Activated CD4-positive, alpha-beta T cell treated with anti-CD3 and anti-CD28 coated beads for 4 hours (primary cell): ENCODE results near the gene TBC1D7.

Source experiments
- DNase-seq, 2 donors: peaks; one replicate each; pipeline ENCODE4 v3.0.0-alpha.2; 2020

TBC1D7 gene

DNA sequence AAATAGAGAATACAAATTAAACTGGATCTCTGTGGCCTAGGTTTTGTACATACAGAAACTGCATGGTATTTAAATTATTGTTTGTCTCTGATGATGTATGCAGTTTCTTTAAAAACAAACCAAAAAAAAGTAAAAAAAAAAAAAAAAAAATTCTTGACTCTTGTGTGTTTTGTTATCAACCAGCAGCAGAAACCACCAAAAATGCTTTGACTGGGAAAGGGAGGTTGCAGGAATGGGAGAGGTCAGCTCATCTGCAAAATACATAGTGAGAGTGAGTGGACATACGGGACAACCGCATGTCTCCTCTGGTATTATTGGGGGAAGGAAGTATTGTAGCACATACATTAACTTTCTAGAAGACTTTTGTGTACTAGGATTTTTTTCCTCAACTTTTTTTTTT, 38.0 kb downstream of the TBC1D7 start:
- no peak for DNase-seq

DNA sequence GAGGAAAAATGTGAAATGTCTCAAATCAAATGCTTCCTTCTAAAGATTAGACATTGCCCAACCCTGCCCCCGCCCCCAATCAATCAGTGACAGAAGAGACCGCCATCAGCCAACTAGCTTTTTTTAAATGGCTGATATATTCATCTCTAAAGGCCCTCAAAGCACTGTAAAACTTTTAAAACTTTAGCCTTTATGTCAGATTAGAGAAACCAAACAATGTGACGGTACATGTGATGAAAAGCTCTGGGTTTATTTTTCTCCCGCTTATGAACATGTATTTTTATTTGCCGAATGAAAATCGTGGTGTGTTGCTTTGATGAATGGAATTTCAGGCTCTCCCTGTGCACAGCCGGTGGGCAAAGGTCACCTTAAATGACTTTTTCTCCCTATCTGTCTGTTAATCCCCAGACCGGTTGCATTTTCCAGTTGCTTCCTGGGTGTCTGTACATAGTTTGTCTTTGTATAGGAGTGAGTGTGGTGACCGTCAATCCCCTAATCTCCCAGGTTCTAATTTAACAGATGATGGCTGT, 38.5 kb downstream of the TBC1D7 start:
- no peak for DNase-seq

DNA sequence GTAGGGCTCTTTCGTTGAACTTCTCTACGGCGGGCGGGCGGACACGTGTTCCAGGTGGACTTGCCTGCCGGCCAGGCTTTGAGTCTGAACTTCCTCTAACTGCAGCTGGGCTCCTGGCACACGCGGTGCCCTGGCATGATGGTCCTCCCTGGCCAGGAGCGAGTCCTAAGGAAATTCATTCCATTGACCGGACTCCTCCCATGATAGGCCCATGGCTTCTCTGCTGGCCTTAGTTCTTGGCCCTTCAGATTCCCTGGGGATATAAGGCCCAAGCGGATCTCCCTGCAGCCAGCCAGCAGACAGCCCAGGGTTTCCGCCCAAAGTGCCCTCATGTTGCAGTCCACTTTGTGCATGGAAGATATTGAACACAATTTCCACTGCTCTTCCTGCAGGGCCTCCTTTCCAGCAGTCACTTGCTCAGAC, 39.4 kb downstream of the TBC1D7 start:
- DNase-seq = no peak

- DNase-seq = no peak
These were observed 39.9 kb downstream of the TBC1D7 start for GRCh38 chr6:13288481-13288880.

- no peak for DNase-seq
These were observed 41.2 kb downstream of the TBC1D7 start for GRCh38 chr6:13287104-13287503.

GRCh38 chr6:13286181-13286580, 42.2 kb downstream of the TBC1D7 start:
- no peak for DNase-seq

DNA sequence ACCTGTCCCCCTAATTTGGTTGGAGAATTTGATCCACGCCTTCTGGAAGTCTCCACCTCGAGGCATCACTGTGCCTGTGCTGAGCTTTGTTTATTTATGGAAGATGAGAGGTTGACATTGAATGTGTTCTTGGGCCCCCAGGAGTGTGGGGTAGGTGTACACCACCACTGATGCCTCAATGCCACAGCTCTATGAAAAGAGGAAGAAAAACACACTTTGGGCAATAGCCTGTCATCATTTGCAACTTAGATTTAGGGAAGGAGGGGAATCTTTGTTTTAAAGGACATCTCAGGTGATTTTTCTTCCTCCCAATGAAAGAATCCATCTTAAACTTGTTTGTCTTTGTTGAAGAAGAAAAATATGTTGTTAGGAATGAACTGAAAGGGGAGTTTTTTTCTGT, 42.6 kb downstream of the TBC1D7 start:
- DNase-seq = no peak

- DNase-seq = no peak
These were observed 43.7 kb downstream of the TBC1D7 start for GRCh38 chr6:13284646-13285045.

- no peak for DNase-seq
These were observed 45.0 kb downstream of the TBC1D7 start for GRCh38 chr6:13283331-13283730.

DNA sequence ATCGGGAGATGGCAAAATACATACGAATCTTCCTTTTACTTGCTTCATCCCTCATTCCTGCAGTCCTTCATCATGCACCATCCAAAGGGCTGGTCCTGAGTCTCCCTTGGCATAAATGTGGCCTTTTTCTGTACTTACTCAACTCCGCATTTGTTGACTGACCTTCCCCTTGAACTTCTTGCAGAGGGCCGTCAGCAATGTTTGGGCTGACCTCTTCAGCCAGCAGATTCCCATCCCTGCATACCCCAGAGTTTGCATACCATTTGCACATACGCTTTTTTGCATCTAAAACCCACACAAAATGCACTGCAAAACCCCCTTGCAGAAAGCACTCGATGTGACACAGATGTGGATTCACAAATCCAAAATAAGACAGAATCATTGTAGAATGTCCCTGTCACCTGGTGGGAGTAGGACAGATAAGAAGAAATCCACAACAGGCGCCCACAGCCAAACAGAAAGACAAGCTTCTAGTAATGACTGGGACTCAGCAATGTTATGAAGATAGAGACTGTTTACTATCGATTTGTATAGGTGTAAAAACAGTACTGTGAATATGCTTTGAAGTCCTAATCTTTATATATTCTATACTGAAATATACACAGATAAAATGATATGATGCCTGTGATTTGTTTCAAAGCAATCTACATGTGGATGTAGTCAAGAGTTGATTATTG, 45.8 kb downstream of the TBC1D7 start:
- no peak for DNase-seq

- DNase-seq = no peak
These were observed 46.7 kb downstream of the TBC1D7 start for GRCh38 chr6:13281686-13282085.

DNA sequence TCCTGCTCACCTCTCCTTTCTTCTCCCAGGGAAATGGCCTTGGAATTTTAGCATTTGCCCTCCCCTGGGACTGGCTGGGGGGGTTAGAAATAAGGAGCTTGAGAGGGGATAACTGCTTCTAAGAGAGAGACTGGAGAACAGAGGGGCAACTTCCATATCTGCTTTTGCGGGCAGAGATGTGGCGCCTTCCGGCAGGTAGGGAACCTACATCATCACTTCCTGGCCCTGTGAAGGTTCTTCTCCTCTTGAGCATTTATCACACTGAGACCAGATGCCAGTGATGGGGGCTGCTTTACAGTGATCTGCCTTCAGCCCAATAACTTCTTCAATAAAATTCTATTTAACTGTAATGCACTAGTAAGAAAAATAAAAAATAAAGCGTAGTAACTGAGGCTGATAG, 48.1 kb downstream of the TBC1D7 start:
- no peak for DNase-seq

GRCh38 chr6:13278991-13279390, 49.3 kb downstream of the TBC1D7 start:
- DNase-seq = no peak

- DNase-seq = peak in 1 of 2 donors; percentile 7
These were observed 50.2 kb downstream of the TBC1D7 start for GRCh38 chr6:13278164-13278563.

DNA sequence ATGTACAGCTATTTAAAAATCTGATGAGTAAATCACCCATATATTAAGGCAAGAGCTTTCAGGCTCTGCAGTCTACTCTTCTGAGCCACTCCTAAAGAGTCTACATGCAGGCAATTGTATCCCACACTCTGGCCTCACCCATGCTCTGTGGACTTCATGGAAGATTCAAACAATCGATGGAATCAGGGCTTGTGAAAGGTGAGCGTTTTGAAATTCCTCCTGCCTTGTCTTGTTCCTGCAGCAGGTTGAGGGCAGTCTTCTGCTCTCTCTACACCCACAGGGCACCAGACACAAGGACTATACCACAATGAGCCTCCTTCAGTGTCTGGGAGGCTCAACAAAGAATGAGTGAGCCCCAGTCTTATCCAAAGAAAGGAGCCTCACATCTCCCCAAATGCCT, 51.1 kb downstream of the TBC1D7 start:
- no peak for DNase-seq

DNA sequence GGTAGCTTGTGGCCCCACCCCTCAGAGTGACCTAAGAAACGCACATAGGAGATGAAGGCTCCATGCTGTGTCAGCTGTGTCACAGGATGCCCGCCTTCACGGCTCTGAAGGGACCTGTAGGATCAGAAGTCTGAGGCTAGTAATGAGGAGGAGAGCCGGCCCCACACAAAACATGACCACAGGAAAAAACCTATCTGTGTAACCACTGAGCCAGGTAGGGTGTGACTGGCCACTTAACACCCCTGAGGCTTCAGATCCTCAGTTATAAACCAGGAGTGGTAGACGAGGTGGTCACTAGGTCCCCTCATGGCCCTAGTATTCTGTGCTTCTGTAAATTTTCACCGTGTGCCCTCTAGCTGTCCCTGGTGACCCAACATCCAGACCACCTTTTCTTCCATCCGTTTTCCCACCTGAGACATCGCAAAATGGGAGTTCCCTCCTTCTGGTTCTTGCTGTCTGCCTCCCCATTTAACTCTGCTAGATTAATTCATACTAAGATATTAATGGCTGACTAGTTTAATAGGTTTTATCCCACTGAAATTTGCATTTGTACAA, 52.8 kb downstream of the TBC1D7 start:
- no peak for DNase-seq

- no peak for DNase-seq
These were observed 53.5 kb downstream of the TBC1D7 start for GRCh38 chr6:13274707-13275434.

GRCh38 chr6:13273931-13274706, 54.2 kb downstream of the TBC1D7 start:
- DNase-seq = peak; percentile 79 to 86

DNA sequence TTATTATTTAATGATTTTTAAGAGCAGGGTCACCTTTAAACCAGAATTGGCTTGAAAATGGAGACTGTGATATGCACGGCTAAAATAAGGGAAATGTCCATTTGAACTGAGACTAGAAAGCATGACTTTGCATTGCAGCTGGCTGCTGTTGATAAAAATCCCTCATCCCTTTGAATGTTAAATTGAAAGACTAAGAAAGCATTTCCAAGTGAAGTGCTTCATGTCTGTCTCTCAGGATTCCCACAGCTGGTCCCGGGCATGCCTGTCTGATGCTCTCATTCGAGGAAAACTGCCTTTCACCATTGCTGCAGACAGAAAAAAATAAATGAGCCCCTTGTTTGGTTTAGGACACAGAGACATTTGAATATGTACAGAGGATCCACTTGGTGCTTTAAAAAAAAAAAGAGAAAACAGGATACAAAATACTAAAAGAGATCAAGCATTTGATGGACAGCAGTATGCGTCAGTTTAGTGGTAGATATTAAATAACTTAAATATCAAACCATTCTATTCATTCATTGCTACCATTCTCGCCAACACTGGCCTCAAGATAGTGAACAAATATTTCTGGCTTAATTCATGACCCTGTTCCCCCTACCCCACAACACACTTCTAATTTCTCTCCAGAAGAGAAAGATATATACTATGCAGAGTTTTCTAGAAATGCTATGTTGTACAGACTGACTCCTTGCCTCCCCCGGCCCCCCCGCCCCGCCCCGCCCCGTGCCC, 55.0 kb downstream of the TBC1D7 start:
- DNase-seq = no peak

GRCh38 chr6:13272131-13273046, 55.9 kb downstream of the TBC1D7 start:
- DNase-seq = no peak

- no peak for DNase-seq
These were observed 59.3 kb downstream of the TBC1D7 start for GRCh38 chr6:13268913-13269518.
